Retinal pigment epithelial cell (primary cell): ENCODE measurements around the gene SAP25.
A peak's percentile ranks its signal among the peaks of the same experiment; 100 is the strongest.

Source experiments
- DNase-seq: peaks from one replicate; pipeline ENCODE4 v3.0.0-alpha.2; 2010; ENCODE audit warnings: low read depth
- H3K4me3 ChIP-seq: 2 replicates; pipeline ENCODE4 v1.5.1; 2011; ENCODE audit warnings: mild to moderate bottlenecking, low read length, control low read depth, moderate library complexity
- CTCF ChIP-seq: conservative IDR thresholded peaks from 2 replicates; pipeline ENCODE4 v1.5.1; 2011; ENCODE audit warnings: low read depth, low read length, control low read depth, inconsistent platforms

SAP25 gene

GRCh38 chr7:100585511-100586265 lies 12.0 kb upstream of the SAP25 start, which contains the start of gene LRCH4:
LRCH4 (minus strand) TSS chr7:100586129; CDS start chr7:100586100, 29 bp downstream.
- no peak for TF ChIP-seq CTCF
- peak within 1 kb of the TSS; percentile 91 for H3K4me3 ChIP-seq
- no peak for DNase-seq

DNA sequence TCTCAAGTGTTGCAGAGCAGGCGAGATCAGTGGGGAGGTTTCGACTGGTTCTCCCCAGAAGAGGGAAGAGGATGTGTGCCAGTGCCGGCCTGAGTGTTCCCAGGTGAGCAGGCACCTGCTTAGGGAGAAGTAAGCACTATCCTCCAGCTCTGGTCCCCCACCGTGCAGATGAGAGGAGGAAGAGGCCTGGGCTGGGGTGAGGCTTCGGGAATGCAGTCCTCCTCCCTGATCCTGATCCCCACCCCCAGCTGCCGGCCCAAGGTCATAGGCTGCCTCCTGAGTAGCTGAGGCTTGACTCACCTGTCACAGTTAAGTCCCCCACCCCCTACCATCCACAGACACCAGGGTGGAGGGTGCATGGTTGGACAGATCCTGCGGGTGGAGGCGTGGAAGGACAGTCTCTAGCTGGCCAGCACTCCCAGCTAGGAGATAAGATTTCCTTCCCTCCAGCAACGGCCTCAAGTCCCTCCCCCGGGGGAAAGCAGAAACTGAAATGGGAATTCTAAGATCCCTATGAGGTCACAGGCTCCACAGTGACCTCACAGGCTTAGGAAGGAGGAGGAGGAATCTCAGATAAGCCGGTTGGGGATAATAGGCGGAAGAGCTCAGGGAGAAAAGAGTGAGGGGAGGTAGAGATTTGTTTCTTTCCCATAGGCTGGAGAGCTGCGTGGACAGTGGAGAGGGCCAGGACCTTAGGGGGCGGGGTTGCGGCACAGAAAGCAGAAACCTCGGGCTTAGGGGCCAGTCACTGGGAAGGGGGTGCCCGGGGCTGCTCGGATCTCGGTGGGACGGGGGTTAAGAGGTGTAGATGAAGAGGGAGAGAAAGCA lies 11.2 kb upstream of the SAP25 start:
- no peak for TF ChIP-seq CTCF
- DNase-seq: no peak
- H3K4me3 ChIP-seq: peak overlapping the region; percentile 91

DNA sequence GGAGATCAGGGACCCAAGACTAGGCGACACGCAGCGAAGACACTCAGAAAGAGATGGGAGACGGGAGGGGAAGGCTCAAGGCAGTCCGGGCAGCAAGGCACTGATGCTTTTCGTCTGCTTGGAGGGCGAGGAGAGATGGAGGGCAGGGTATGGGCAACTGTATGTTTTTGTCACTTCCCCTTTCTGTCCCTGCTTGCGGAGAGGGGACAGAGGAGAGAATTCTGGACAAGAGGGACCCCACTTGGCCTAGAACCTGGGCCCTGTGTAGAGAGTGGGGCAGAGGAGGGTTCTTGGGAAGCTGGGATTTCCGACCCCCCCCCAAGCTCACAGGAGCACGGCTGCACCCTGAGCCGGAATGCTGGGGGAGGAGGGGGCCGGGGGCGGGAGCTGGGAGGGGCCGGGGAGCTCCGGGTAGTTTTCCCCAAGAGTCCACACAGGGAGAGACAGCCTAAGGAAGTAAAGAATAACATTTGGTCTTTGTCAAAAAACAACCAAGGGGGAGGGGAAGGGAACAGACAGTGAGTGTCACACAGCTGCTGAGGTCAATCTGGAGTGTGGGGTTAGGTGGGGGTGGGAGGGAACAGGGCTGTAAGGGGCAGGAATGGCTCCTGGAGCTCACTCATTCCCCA lies 10.5 kb upstream of the SAP25 start:
- DNase-seq: no peak
- no peak for TF ChIP-seq CTCF
- H3K4me3 ChIP-seq: peak overlapping the region; percentile 91

GRCh38 chr7:100583132-100584053 lies 9.7 kb upstream of the SAP25 start:
- DNase-seq: no peak
- peak overlapping the region; percentile 25 for H3K4me3 ChIP-seq
- TF ChIP-seq CTCF: no peak

DNA sequence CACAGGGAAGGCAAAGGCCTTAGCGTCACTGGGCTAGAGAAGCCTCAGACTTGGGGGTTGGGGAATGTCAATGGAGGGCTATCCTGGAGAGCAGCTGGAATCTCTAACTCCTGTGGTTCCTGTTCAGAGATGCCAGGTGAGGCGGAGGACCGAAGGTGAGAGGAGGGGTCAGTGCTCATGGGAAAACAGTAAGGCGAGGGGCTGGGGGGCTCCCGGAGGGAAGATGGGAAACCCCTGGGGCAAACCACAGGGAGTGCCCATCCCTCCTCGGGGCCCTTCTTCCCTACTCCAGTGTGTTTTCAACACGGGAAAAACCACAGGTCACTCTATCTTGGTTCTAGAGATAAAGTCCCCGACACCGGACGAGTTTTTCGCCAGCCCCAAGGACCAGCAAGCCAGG lies 8.9 kb upstream of the SAP25 start:
- H3K4me3 ChIP-seq: no peak overlapping the region
- no peak for TF ChIP-seq CTCF
- DNase-seq: no peak

DNA sequence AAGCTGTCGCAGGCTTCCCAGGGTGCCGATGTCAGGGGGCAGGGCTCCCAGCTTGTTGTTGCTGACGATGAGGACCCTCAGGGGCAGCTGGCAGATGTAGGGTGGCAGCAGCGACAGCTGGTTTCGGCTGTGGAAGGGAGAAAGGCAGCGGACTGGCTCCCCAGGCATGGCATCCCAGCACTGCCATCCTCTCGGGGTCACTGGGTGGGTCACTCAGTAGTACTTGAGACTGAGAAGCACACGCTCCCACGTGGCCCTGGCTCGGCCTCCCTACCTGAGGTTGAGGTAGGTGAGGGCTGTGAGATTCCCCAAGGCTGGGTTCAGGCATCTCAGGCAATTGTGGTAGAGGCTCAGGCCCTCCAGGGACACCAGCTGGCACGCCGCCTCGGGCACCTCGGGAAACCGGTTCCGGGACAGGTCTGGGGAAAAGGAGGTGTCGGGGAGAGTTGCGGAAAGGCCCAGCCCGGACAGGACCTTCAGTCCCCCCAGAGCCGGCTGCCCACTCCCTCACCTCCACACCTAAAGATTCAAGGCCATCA lies 8.4 kb upstream of the SAP25 start:
- no peak for DNase-seq
- H3K4me3 ChIP-seq: no peak overlapping the region
- TF ChIP-seq CTCF: no peak
